Ovary (tissue), 9 donors: ENCODE measurements around the gene SCN1A. TPM values are rescaled to one million over a fixed set of nuclear protein-coding genes. Genes with fewer than 3 reads are reported as not detected.

Source experiments
- DNase-seq, 5 donors: peaks; one replicate each; pipeline ENCODE4 v3.0.0-alpha.2; 2019 to 2020
- H3K27ac ChIP-seq, 2 donors: fragments of 200-600 bp; one replicate each; pipeline versions ENCODE4 v1.5.1 to v1.8.0; 2019 to 2022
- H3K27me3 ChIP-seq: fragments of 200-600 bp; one replicate; pipeline ENCODE4 v1.8.0; 2022
- H3K36me3 ChIP-seq: fragments of 200-600 bp; sonication (generic); one replicate; pipeline ENCODE4 v1.5.1; 2019
- H3K4me1 ChIP-seq: one replicate; pipeline ENCODE4 v1.8.1; 2013; ENCODE audit warnings: mild to moderate bottlenecking, moderate library complexity; ENCODE audit not compliant: insufficient read depth
- H3K4me3 ChIP-seq: fragments of 200-600 bp; sonication (generic); one replicate; pipeline ENCODE4 v1.5.1; 2017
- H3K9me3 ChIP-seq, 2 donors: fragments of 200-600 bp in 1 of 2; sonication (generic) in 1 of 2; one replicate each; pipeline versions ENCODE4 v1.5.1 to v1.8.1; 2013 to 2019; ENCODE audit warnings: mild to moderate bottlenecking in 1 of 2, moderate library complexity in 1 of 2
- CTCF ChIP-seq, 3 donors: fragments of 450-650 bp in 2 of 3; fragments of 200-600 bp in 1 of 3; IDR thresholded peaks; one replicate each; pipeline versions ENCODE4 v1.5.1 to v1.8.0; 2016 to 2022; ENCODE audit warnings: antibody characterized with exemption in 3 of 3, mild to moderate bottlenecking in 1 of 3
- EP300 ChIP-seq: sonication (generic); formaldehyde crosslinking; IDR thresholded peaks from one replicate; pipeline ENCODE4 v1.6.1; 2017; ENCODE audit warnings: antibody characterized with exemption
- POLR2A ChIP-seq: fragments of 450-650 bp; IDR thresholded peaks from one replicate; pipeline ENCODE4 v1.6.1; 2017; ENCODE audit warnings: antibody characterized with exemption, mild to moderate bottlenecking, moderate library complexity
- WGBS, 3 donors: extraction: QIAGEN DNeasy Blood & Tissue Kit in 1 of 3; methylation state at CpG; one replicate each; pipeline versions ENCODE4 v1.1.5 to v1.1.7; 2013 to 2017; 5-methylcytosine and 5-hydroxymethylcytosine counted together
- intact Hi-C, 4 donors: fragments of 100-400 bp; cut with DNase I; formaldehyde crosslinking; loops; one replicate each; pipeline versions ENCODE4 v1.11.0 to v1.15.1; 2022 to 2023
- polyA plus RNA-seq, 2 donors: library from polyadenylated mRNA; stranded (reverse); fragments of 200-250 nt in 1 of 2; fragments of 350-450 nt in 1 of 2; fragmentation: Illumina TruSeq in 1 of 2; extraction: RNeasy Lipid Tissue Mini Kit (QIAGEN cat#74804) in 1 of 2; gene quantifications; one replicate each; pipeline ENCODE4 v1.2.3, GENCODE V29; 2013 to 2014
- total RNA-seq, 7 donors: library from RNA; depleted of rRNA in 2 of 7; stranded (reverse); fragments of >200 nt in 2 of 7; fragmentation: NEBNext Ultra II Directional in 3 of 7; extraction: Animal tissue kit (Norgen Biotek cat#: 25700) in 3 of 7; gene quantifications; one replicate each; pipeline versions ENCODE4 v1.1.0 to v1.2.4, GENCODE V29; 2016 to 2023
- donor health status: DM: no; HTN: no; CAD: no; lungs with moderate emphysema.
- donor health status: DM: no; HTN: no; CAD: no.
- donor health status: Bipolar disorder and iron deficiency.
- donor health status: DM: yes; HTN: yes; CAD: no.
- donor health status: DM: no; HTN: no; CAD: no.
- donor health status: DM: yes; HTN: yes; CAD: no.

Gene SCN1A
- total and polyA plus RNA-seq, 9 donors, result under 0.01 to 5.6 (median 0.34) TPM; not detected in 5

- no peak for DNase-seq
- TF ChIP-seq EP300 (no peak), POLR2A (no peak), CTCF (IDR thresholded peaks at IDR 0.05) (no peak)
- no peaks in the 10 kb centered on the region for H3K4me1 ChIP-seq
- no peak overlapping the region for H3K4me3 ChIP-seq
- intact Hi-C loops, result no loop called here
- no peaks in the 10 kb centered on the region for H3K27me3 ChIP-seq
- no peak overlapping the region for H3K27ac ChIP-seq
- H3K36me3 ChIP-seq, result no peaks in the 10 kb centered on the region
- 68 to 69% (median 68%) methylated on average over 7 of the region's 7 CpGs for WGBS, 3 donors
- H3K9me3 ChIP-seq, result no peaks in the 10 kb centered on the region
Observed at GRCh38 chr2:166148500-166149400, 20.9 kb upstream of the SCN1A start.

- Histone ChIP-seq H3K9me3 (no peaks in the 10 kb centered on the region), H3K4me3 (no peak overlapping the region), H3K27me3 (no peaks in the 10 kb centered on the region), H3K27ac (no peak overlapping the region), H3K4me1 (no peaks in the 10 kb centered on the region), H3K36me3 (no peaks in the 10 kb centered on the region)
- no peak for TF ChIP-seq CTCF (IDR thresholded peaks at IDR 0.05)
- no peak for TF ChIP-seq EP300
- TF ChIP-seq POLR2A, result no peak
- intact Hi-C loops, result no loop called here
- WGBS, 3 donors, result 39 to 55% (median 40%) methylated on average over 2 of the region's 2 CpGs
- DNase-seq, result no peak
Observed at GRCh38 chr2:166147883-166148282, 20.1 kb upstream of the SCN1A start.

- Histone ChIP-seq H3K36me3 (no peaks in the 10 kb centered on the region), H3K4me1 (no peaks in the 10 kb centered on the region), H3K9me3 (no peaks in the 10 kb centered on the region), H3K27me3 (no peaks in the 10 kb centered on the region), H3K27ac (no peak overlapping the region), H3K4me3 (no peak overlapping the region)
- WGBS, 3 donors, result 81 to 89% (median 84%) methylated on average over 1 of the region's 1 CpG
- no peak for TF ChIP-seq CTCF (IDR thresholded peaks at IDR 0.05)
- DNase-seq, result no peak
- intact Hi-C loops, result no loop called here
Observed at GRCh38 chr2:166144071-166144470, 16.3 kb upstream of the SCN1A start.

GRCh38 chr2:166140932-166141331 lies 13.1 kb upstream of the SCN1A start:
- Histone ChIP-seq H3K27me3 (no peaks in the 10 kb centered on the region), H3K27ac (no peak overlapping the region), H3K9me3 (no peaks in the 10 kb centered on the region), H3K4me3 (no peak overlapping the region), H3K4me1 (no peaks in the 10 kb centered on the region), H3K36me3 (no peaks in the 10 kb centered on the region)
- intact Hi-C loops, result no loop called here
- 75 to 84% (median 81%) methylated on average over 2 of the region's 2 CpGs for WGBS, 3 donors
- DNase-seq, result no peak
- no peak for TF ChIP-seq CTCF (IDR thresholded peaks at IDR 0.05)
- TF ChIP-seq POLR2A, result no peak
- TF ChIP-seq EP300, result no peak
